Epithelial cell of esophagus (primary cell): ENCODE measurements around the gene ELMO2.

Source experiments
- DNase-seq: peaks from one replicate; pipeline ENCODE4 v3.0.0; 2010; ENCODE audit warnings: low read depth
- H3K4me3 ChIP-seq: 2 replicates; pipeline ENCODE4 v1.5.1; 2011; ENCODE audit warnings: mild to moderate bottlenecking, low read length, control low read depth
- TF ChIP-seq, protein P1 (sequence below): IDR thresholded peaks from 2 replicates; pipeline ENCODE4 v1.5.1; 2011; ENCODE audit warnings: low read depth, mild to moderate bottlenecking, low read length, control low read depth, inconsistent platforms; ENCODE audit not compliant: insufficient read depth; ENCODE audit errors: missing control alignments

The ELMO2 gene

DNA sequence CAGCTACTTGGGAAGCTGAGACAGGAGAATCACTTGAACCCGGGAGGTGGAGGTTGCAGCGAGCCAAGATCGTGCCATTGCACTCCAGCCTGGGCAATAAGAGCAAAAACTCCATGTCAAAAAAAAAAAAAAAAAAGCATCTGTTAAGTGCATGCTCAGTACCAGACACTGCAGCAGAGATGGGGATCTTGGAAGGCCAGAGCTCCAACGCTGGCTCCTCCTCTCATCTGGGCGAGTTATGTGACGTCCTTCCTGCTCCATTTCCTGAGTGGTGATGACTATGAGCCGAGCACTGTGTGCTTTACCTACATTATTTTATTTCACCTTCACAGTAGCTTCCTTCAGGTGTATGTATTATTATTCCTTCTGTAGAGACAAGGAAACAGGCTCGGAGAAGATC, 59.6 kb downstream of the ELMO2 start:
- TF ChIP-seq, protein P1, sequence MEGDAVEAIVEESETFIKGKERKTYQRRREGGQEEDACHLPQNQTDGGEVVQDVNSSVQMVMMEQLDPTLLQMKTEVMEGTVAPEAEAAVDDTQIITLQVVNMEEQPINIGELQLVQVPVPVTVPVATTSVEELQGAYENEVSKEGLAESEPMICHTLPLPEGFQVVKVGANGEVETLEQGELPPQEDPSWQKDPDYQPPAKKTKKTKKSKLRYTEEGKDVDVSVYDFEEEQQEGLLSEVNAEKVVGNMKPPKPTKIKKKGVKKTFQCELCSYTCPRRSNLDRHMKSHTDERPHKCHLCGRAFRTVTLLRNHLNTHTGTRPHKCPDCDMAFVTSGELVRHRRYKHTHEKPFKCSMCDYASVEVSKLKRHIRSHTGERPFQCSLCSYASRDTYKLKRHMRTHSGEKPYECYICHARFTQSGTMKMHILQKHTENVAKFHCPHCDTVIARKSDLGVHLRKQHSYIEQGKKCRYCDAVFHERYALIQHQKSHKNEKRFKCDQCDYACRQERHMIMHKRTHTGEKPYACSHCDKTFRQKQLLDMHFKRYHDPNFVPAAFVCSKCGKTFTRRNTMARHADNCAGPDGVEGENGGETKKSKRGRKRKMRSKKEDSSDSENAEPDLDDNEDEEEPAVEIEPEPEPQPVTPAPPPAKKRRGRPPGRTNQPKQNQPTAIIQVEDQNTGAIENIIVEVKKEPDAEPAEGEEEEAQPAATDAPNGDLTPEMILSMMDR: no peak
- no peak overlapping the region for H3K4me3 ChIP-seq
- DNase-seq: no peak

- no peak for DNase-seq
- TF ChIP-seq, protein P1: no peak
- H3K4me3 ChIP-seq: no peak overlapping the region
Observed at GRCh38 chr20:46344488-46345162, 61.8 kb downstream of the ELMO2 start.

- no peak overlapping the region for H3K4me3 ChIP-seq
- DNase-seq: no peak
- TF ChIP-seq, protein P1: no peak
Observed at GRCh38 chr20:46343975-46344357, 62.4 kb downstream of the ELMO2 start.

DNA sequence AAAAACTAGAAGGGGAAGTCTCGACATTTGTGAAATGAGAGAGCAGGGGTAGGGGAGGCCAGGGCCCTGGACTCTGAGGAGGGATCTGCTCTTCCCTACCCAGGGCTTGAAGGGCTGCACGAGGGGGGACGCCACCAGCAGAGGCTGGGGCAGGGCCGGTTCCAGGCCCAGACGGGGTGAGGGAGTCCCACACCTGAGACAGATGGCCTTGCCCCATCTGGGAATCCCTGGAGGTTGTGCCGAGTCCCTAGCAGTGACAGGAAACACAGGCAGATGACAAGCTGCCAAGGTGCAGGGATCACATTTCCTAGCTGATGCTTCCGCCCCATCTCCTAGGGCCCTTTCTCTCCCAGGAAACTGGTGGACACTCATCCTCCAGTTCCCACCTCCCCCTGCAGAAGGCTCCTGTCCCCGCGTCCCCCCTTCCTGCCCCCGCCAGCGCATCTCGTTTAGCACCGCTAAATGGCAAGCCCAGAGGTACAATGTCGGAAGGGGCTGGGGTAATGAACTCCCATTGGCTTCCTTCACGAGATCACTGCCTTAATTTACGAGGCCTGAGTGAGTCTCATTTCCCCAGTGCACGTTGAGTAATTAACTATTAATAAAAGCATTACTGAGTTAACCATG, 63.0 kb downstream of the ELMO2 start:
- TF ChIP-seq, protein P1: no peak
- no peak for DNase-seq
- no peak overlapping the region for H3K4me3 ChIP-seq

GRCh38 chr20:46342451-46343347, 63.7 kb downstream of the ELMO2 start:
- peak; percentile 33 for DNase-seq
- H3K4me3 ChIP-seq: no peak overlapping the region
- TF ChIP-seq, protein P1: no peak

DNA sequence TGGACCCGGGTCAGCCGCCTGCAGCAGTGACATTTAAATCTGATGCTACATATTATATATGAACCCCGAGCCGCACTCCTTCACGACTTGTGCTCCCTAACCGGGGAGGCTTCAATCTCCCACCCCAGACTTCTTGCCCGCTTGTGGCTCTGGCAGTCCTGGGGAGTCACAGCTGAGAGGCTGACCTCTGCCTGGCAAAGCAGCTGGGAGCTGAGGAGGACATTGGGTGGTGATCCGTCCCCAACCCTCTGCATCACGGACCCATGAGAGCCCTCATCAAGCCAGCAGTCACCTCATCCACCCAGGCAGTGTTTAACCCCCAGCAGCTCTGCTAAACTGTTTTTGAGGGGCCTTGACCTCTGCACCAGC, 64.4 kb downstream of the ELMO2 start:
- DNase-seq: no peak
- TF ChIP-seq, protein P1: no peak
- H3K4me3 ChIP-seq: no peak overlapping the region
